ENCODE measurements around the gene NUDT4.

The NUDT4 gene

DNA sequence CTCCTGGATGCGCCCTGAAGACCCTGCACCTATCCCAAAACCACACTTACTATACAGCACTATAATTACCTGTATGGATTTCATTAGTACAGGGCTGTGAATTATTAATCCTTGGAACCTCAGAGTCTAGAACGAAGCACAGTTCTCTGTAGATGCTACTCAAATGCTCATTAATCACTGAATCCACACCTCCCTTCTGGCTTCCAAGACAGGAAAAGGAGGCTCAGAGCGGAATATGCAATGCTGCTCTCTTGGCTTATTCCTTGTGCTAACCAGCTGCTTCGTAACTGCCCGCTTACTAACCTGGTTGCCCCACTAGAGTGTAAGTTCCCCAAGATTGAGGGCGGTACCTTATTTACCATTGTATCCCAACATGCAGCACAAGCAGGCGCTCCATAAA lies 39.1 kb upstream of the NUDT4 start:
- no peak overlapping the region for H3K4me3 ChIP-seq (ENCODE audit: low read depth, low read length)
- no peaks in the 10 kb centered on the region for H3K9me3 ChIP-seq (ENCODE audit: severe bottlenecking)
- H3K27me3 ChIP-seq (ENCODE audit: insufficient read depth, low read depth, severe bottlenecking), result no peaks in the 10 kb centered on the region
- H3K27ac ChIP-seq, result no peak overlapping the region
- TF ChIP-seq, protein P1, sequence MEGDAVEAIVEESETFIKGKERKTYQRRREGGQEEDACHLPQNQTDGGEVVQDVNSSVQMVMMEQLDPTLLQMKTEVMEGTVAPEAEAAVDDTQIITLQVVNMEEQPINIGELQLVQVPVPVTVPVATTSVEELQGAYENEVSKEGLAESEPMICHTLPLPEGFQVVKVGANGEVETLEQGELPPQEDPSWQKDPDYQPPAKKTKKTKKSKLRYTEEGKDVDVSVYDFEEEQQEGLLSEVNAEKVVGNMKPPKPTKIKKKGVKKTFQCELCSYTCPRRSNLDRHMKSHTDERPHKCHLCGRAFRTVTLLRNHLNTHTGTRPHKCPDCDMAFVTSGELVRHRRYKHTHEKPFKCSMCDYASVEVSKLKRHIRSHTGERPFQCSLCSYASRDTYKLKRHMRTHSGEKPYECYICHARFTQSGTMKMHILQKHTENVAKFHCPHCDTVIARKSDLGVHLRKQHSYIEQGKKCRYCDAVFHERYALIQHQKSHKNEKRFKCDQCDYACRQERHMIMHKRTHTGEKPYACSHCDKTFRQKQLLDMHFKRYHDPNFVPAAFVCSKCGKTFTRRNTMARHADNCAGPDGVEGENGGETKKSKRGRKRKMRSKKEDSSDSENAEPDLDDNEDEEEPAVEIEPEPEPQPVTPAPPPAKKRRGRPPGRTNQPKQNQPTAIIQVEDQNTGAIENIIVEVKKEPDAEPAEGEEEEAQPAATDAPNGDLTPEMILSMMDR (IDR thresholded peaks at IDR 0.05; ENCODE audit: low read depth, low read length), result no peak
- no peak for DNase-seq
- no peaks in the 10 kb centered on the region for H3K36me3 ChIP-seq

DNA sequence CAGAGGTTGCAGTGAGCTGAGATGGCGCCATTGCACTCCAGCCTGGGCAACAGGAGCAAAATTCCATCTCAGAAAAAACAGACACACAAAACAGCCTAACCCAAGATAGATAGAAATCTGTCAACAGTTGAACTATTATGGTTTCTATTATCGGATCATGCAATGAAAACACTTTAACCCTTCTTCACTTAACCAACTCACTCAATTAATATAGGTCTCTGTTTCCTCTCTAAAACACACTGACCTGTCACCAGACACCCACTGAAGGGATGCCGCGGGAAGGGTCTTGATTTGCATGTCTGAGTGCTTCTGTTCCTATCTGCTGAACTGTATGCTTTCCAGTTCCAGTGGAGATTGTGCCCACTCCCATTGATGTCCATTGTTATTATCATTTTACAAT lies 38.0 kb upstream of the NUDT4 start:
- DNase-seq, result no peak
- TF ChIP-seq, protein P1 (IDR thresholded peaks at IDR 0.05; ENCODE audit: low read depth, low read length), result no peak
- no peak overlapping the region for H3K27ac ChIP-seq
- H3K36me3 ChIP-seq, result no peaks in the 10 kb centered on the region
- no peaks in the 10 kb centered on the region for H3K27me3 ChIP-seq (ENCODE audit: insufficient read depth, low read depth, severe bottlenecking)
- H3K9me3 ChIP-seq (ENCODE audit: severe bottlenecking), result no peaks in the 10 kb centered on the region
- no peak overlapping the region for H3K4me3 ChIP-seq (ENCODE audit: low read depth, low read length)

DNA sequence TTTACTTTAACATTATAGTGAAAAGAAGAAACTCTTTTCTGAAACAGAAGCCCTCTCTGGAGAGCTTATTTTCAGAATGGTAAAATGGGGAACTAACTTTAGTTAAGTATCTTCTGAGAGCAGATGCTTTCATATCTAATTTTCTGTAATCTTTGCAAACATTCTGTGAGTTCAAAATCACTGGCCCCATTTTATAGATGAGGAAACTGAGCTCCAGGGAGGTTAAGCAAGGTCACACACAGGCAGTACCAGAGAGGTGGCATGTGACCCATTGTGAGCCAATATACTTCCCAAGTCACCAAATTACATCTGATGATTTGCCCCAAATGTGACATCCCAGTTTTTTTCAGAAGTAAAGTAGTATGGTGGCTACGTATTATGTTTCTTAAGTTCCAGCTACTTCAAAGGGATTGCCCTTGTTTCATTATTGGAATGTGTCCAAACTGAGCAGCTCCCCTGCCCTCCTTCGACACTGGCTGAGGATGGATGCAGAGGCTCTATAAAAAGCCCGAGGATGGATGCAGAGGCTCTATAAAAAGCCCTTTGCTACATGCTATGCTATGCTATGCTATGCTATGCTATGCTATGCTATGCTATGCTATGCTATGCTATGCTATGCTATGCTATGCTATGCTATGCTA lies 36.2 kb upstream of the NUDT4 start:
- DNase-seq, result no peak
- TF ChIP-seq, protein P1 (IDR thresholded peaks at IDR 0.05; ENCODE audit: low read depth, low read length), result no peak
- H3K36me3 ChIP-seq, result no peaks in the 10 kb centered on the region
- H3K4me3 ChIP-seq (ENCODE audit: low read depth, low read length), result no peak overlapping the region
- no peak overlapping the region for H3K27ac ChIP-seq
- H3K27me3 ChIP-seq (ENCODE audit: insufficient read depth, low read depth, severe bottlenecking), result no peaks in the 10 kb centered on the region
- no peaks in the 10 kb centered on the region for H3K9me3 ChIP-seq (ENCODE audit: severe bottlenecking)

DNA sequence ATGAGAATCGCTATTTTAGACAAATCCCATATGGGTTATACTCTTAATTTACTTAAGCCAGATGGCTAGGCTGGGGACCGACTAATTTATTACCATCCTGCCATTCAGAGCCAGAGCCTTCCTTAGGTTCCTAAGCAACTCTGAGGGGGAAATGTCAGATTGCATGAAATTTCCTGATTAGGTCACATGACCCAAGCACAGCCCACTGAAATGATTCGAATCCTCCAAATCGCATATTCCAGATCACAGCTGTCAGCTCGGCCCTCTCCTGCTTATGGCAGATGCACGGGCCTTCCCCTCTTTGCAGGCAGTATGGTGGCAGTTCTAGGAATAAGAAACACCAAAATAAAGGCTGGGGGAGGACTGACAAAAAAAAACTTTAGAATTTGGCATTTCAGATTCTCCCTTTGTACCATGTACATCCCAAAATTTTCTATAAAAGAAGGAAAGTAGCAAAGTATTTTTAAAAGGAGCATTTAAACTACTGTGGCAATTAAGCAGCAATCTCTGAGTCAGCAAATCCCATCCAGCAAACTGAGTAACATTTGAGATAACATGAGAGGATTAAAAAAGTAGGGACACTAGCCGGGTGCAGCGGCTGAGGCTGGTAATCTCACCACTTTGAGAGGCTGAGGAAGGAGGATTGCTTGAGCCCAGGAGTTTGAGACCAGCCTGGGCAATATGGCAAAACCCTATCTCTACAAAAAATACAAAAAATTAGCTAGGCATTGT lies 30.5 kb upstream of the NUDT4 start:
- H3K27ac ChIP-seq, result peak overlapping the region; percentile 62
- peak; percentile 70 for DNase-seq
- H3K4me3 ChIP-seq (ENCODE audit: low read depth, low read length), result no peak overlapping the region
- no peaks in the 10 kb centered on the region for H3K9me3 ChIP-seq (ENCODE audit: severe bottlenecking)
- no peaks in the 10 kb centered on the region for H3K36me3 ChIP-seq
- no peaks in the 10 kb centered on the region for H3K27me3 ChIP-seq (ENCODE audit: insufficient read depth, low read depth, severe bottlenecking)
- TF ChIP-seq, protein P1 (IDR thresholded peaks at IDR 0.05; ENCODE audit: low read depth, low read length), result no peak

DNA sequence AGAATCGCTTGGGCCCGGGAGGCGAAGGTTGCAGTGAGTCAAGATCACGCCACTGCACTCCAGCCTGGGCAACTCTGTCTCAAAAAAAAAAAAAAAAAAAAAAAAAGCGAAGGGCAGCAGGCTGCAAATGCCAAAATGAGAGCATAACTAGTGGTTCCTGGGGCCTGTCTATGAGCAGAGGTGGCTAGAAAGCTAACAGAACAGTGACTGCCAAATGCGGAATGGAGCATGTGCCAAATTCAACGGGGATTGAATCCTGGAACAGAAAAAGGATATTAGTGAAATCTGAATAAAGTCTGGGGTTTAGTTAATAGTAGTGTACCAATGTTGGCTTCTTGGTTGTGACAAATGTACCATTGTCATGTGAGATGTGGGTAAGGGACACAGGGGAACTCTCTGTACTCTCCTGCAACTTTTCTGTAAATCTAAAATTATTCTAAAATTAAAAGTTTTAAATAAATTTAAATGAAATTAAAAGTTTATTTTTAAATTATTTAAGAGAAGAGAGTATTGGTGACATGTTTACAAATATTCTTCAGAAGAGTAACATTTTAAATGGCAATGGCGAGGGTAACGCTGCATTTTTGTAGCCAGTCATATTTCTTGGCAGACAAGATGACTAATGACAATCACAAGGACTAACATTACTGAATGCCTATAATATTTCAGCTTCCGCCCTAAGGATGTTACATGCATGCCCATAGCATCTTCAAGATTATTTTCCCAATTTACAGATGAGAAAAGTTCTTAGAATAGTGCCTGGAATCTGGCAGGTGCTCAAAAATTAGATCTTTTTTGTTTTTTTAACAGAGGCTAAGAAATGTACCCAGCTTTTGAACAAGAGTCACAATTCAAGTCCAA lies 28.9 kb upstream of the NUDT4 start:
- Histone ChIP-seq H3K27ac (no peak overlapping the region), H3K4me3 (ENCODE audit: low read depth, low read length) (no peak overlapping the region), H3K27me3 (ENCODE audit: insufficient read depth, low read depth, severe bottlenecking) (no peaks in the 10 kb centered on the region), H3K36me3 (no peaks in the 10 kb centered on the region), H3K9me3 (ENCODE audit: severe bottlenecking) (no peaks in the 10 kb centered on the region)
- TF ChIP-seq, protein P1 (IDR thresholded peaks at IDR 0.05; ENCODE audit: low read depth, low read length), result no peak
- no peak for DNase-seq
